NCI-H748 (cell line): ENCODE measurements around the gene ATP13A2.
A peak's percentile ranks its signal among the peaks of the same experiment; 100 is the strongest.

Source experiments
- DNase-seq: peaks from one replicate; lab custom pipeline; 2025; ENCODE audit not compliant: unreplicated experiment; lab: John Stamatoyannopoulos, UW

The ATP13A2 gene

GRCh38 chr1:16980473-16981268 lies 31.1 kb downstream of the ATP13A2 start, which contains the start of gene MFAP2:
MFAP2 (minus strand) TSS chr1:16980620; CDS start chr1:16978273, 2,347 bp downstream.
- DNase-seq = peak; percentile 33

GRCh38 chr1:16979475-16980327 lies 32.0 kb downstream of the ATP13A2 start:
- no peak for DNase-seq

GRCh38 chr1:16978567-16979474 lies 32.9 kb downstream of the ATP13A2 start:
- DNase-seq = no peak

- no peak for DNase-seq
Observed at GRCh38 chr1:16978139-16978538, 33.6 kb downstream of the ATP13A2 start.

GRCh38 chr1:16977377-16977776 lies 34.4 kb downstream of the ATP13A2 start:
- no peak for DNase-seq

GRCh38 chr1:16976966-16977365 lies 34.8 kb downstream of the ATP13A2 start:
- DNase-seq = no peak

GRCh38 chr1:16975838-16976237 lies 35.9 kb downstream of the ATP13A2 start:
- DNase-seq = no peak

GRCh38 chr1:16975211-16975610 lies 36.5 kb downstream of the ATP13A2 start:
- DNase-seq = no peak

- no peak for DNase-seq
Observed at GRCh38 chr1:16973215-16973614, 38.5 kb downstream of the ATP13A2 start.

GRCh38 chr1:16972189-16972895 lies 39.4 kb downstream of the ATP13A2 start:
- DNase-seq = no peak

GRCh38 chr1:16971341-16972188 lies 40.2 kb downstream of the ATP13A2 start:
- DNase-seq = no peak

- DNase-seq = no peak
Observed at GRCh38 chr1:16970132-16970910, 41.4 kb downstream of the ATP13A2 start.

- no peak for DNase-seq
Observed at GRCh38 chr1:16969651-16970050, 42.1 kb downstream of the ATP13A2 start.

GRCh38 chr1:16969057-16969611 lies 42.6 kb downstream of the ATP13A2 start:
- DNase-seq = no peak

GRCh38 chr1:16968372-16968771 lies 43.4 kb downstream of the ATP13A2 start:
- no peak for DNase-seq

GRCh38 chr1:16967962-16968361 lies 43.8 kb downstream of the ATP13A2 start:
- no peak for DNase-seq

- no peak for DNase-seq
Observed at GRCh38 chr1:16967095-16967575, 44.6 kb downstream of the ATP13A2 start.

GRCh38 chr1:16966282-16966681 lies 45.4 kb downstream of the ATP13A2 start:
- DNase-seq = no peak
